ENCODE results near the gene GRAMD2B.
A peak's percentile ranks its signal among the peaks of the same experiment; 100 is the strongest.
"Not testable (repeated sequence)": the region's sequence is repeated elsewhere in the genome, so short reads cannot be mapped to it uniquely, and the experiment has no call there.

The GRAMD2B gene

GRCh38 chr5:126413856-126414255 is 9.4 kb upstream of the GRAMD2B start:
- DNase-seq (no peak), ATAC-seq (no peak)

GRCh38 chr5:126414874-126415502 is 8.2 kb upstream of the GRAMD2B start:
- no peak for DNase-seq

GRCh38 chr5:126415789-126416188 is 7.4 kb upstream of the GRAMD2B start:
- DNase-seq (no peak), ATAC-seq (no peak)

More at GRCh38 chr5:126414874-126415502, 8.2 kb upstream of the GRAMD2B start:
- ATAC-seq = no peak

- no peak for ATAC-seq
- no peak for DNase-seq
Measured at GRCh38 chr5:126416266-126416925, 6.8 kb upstream of the GRAMD2B start.

- DNase-seq (no peak), ATAC-seq (no peak)
Measured at GRCh38 chr5:126417178-126417577, 6.0 kb upstream of the GRAMD2B start.

GRCh38 chr5:126419102-126419501 is 4.1 kb upstream of the GRAMD2B start:
- DNase-seq = no peak
- no peak for ATAC-seq

GRCh38 chr5:126428421-126428820 is 5.2 kb downstream of the GRAMD2B start:
- DNase-seq (no peak), ATAC-seq (no peak)

- DNase-seq (no peak), ATAC-seq (no peak)
Measured at GRCh38 chr5:126430631-126431030, 7.4 kb downstream of the GRAMD2B start.

GRCh38 chr5:126433701-126434100 is 10.5 kb downstream of the GRAMD2B start:
- DNase-seq = no peak
- ATAC-seq = no peak

GRCh38 chr5:126435261-126435660 is 12.1 kb downstream of the GRAMD2B start:
- ATAC-seq (no peak), DNase-seq (no peak)

GRCh38 chr5:126435714-126436113 is 12.5 kb downstream of the GRAMD2B start:
- ATAC-seq (no peak), DNase-seq (no peak)

GRCh38 chr5:126437721-126438120 is 14.5 kb downstream of the GRAMD2B start:
- DNase-seq (no peak), ATAC-seq (no peak)

GRCh38 chr5:126438267-126438666 is 15.1 kb downstream of the GRAMD2B start:
- peak; percentile 94 for ATAC-seq
- no peak for DNase-seq

- DNase-seq (no peak), ATAC-seq (no peak)
Measured at GRCh38 chr5:126438868-126439267, 15.7 kb downstream of the GRAMD2B start.

GRCh38 chr5:126439724-126440123 is 16.5 kb downstream of the GRAMD2B start:
- not testable (repeated sequence) for ATAC-seq, DNase-seq

GRCh38 chr5:126441230-126441629 is 18.0 kb downstream of the GRAMD2B start:
- DNase-seq (no peak), ATAC-seq (no peak)

- no peak for DNase-seq
- peak; percentile 58 for ATAC-seq
Measured at GRCh38 chr5:126443374-126443851, 20.2 kb downstream of the GRAMD2B start.

- ATAC-seq (no peak), DNase-seq (no peak)
Measured at GRCh38 chr5:126444137-126444536, 20.9 kb downstream of the GRAMD2B start.

- DNase-seq (no peak), ATAC-seq (no peak)
Measured at GRCh38 chr5:126445502-126446174, 22.4 kb downstream of the GRAMD2B start.

- peak; percentile 62 for ATAC-seq
- peak; percentile 41 for DNase-seq
Measured at GRCh38 chr5:126446498-126447224, 23.5 kb downstream of the GRAMD2B start.

- DNase-seq (no peak), ATAC-seq (no peak)
Measured at GRCh38 chr5:126448720-126449119, 25.5 kb downstream of the GRAMD2B start.

- ATAC-seq (peak; percentile 96), DNase-seq (peak; percentile 59)
Measured at GRCh38 chr5:126449751-126450271, 26.6 kb downstream of the GRAMD2B start.

Data from stimulated activated naive CD8-positive, alpha-beta T cell treated with anti-CD3 and anti-CD28 coated beads, Interleukin-15, Interleukin-2, amounts not matched to agents 100 U/mL and 50 U/mL, for 24 hours (primary cell).